Body of pancreas (tissue), 4 donors: ENCODE data around the gene GPS1. TPM values are rescaled to one million over a fixed set of nuclear protein-coding genes. Genes with fewer than 3 reads are reported as not detected.
"Not testable (repeated sequence)": the region's sequence is repeated elsewhere in the genome, so short reads cannot be mapped to it uniquely, and the experiment has no call there.

Experiments used
- ATAC-seq: fragments of 150-250 bp; one replicate; pipeline ENCODE4 v1.9.1; 2016
- DNase-seq, 4 donors: peaks; one replicate each; pipeline ENCODE4 v3.0.0-alpha.2; 2019
- H3K27ac ChIP-seq, 4 donors: fragments of 200-600 bp; sonication (generic); 1 replicate in 3 of 4; 2 replicates in 1 of 4; pipeline versions ENCODE4 v1.5.1 to v1.6.1; 2016 to 2019; ENCODE audit warnings: mild to moderate bottlenecking in 1 of 4, mixed read lengths in 1 of 4, moderate library complexity in 1 of 4
- H3K27me3 ChIP-seq, 2 donors: fragments of 200-600 bp; sonication (generic); one replicate each; pipeline ENCODE4 v1.6.0; 2016; ENCODE audit warnings: mild to moderate bottlenecking in 1 of 2
- H3K36me3 ChIP-seq, 2 donors: fragments of 200-600 bp; sonication (generic); replicated peaks in 1 of 2; 2 replicates each; pipeline ENCODE4 v1.5.1; 2016; ENCODE audit warnings: low read depth in 2 of 2; ENCODE audit not compliant: insufficient read depth in 1 of 2
- H3K4me1 ChIP-seq: fragments of 200-600 bp; sonication (generic); one replicate; pipeline ENCODE4 v1.6.0; 2016
- H3K4me3 ChIP-seq, 2 donors: fragments of 200-600 bp; sonication (generic); 1 replicate in 1 of 2; 2 replicates in 1 of 2; pipeline ENCODE4 v1.5.1; 2016 to 2019
- H3K9me3 ChIP-seq, 3 donors: fragments of 200-600 bp; sonication (generic); 1 replicate in 2 of 3; 2 replicates in 1 of 3; pipeline ENCODE4 v1.5.1; 2016
- CTCF ChIP-seq, 7 experiments: fragments of 450-650 bp in 4 of 7; fragments of 200-600 bp in 3 of 7; sonication (generic) in 3 of 7; IDR thresholded peaks; one replicate each; pipeline ENCODE4 v1.5.1; 2016 to 2019; ENCODE audit warnings: antibody characterized with exemption in 7 of 7
- POLR2A ChIP-seq, 3 donors: fragments of 450-650 bp; IDR thresholded peaks; one replicate each; pipeline ENCODE4 v1.6.1; 2016; ENCODE audit warnings: antibody characterized with exemption in 3 of 3, mild to moderate bottlenecking in 2 of 3
- WGBS, 2 donors: methylation state at CpG; one replicate each; pipeline ENCODE4 v1.1.5; 2017; 5-methylcytosine and 5-hydroxymethylcytosine counted together
- intact Hi-C: fragments of 100-400 bp; cut with DNase I; formaldehyde crosslinking; loops from one replicate; pipeline ENCODE4 v1.15.1; 2023
- total RNA-seq, 2 donors: library from RNA; depleted of rRNA; stranded (reverse); fragments of >200 nt; gene quantifications; one replicate each; pipeline ENCODE4 v1.1.0, GENCODE V29; 2016

Gene GPS1
- total RNA-seq, 2 donors from 2014 or later, result 63.0 to 86.4 TPM

- no peak for TF ChIP-seq CTCF (IDR thresholded peaks at IDR 0.05)
- TF ChIP-seq POLR2A (IDR thresholded peaks at IDR 0.05), result no peak
- Histone ChIP-seq H3K27ac (peak overlapping the region; percentile 94 to 100 (median 96)), H3K4me1 (peaks cover 30% of the 10 kb centered on the region), H3K4me3 (no peak overlapping the region), H3K36me3 (no peaks in the 10 kb centered on the region), H3K27me3 (no peaks in the 10 kb centered on the region), H3K9me3 (no peaks in the 10 kb centered on the region)
- 1 to 2% methylated on average over 10 of the region's 10 CpGs for WGBS, 2 donors
- ATAC-seq, result no peak
- no peak for DNase-seq
- intact Hi-C loops, result no loop called here
Observed at GRCh38 chr17:82037889-82038195, 13.9 kb upstream of the GPS1 start.

- peaks cover 30% of the 10 kb centered on the region for H3K4me1 ChIP-seq
- ATAC-seq, H3K27me3 ChIP-seq, H3K27ac ChIP-seq, intact Hi-C loops, H3K9me3 ChIP-seq, H3K36me3 ChIP-seq, H3K4me3 ChIP-seq, DNase-seq: not testable (repeated sequence)
- 86 to 90% methylated on average over 16 of the region's 16 CpGs for WGBS, 2 donors
Observed at GRCh38 chr17:82038796-82039409, 12.8 kb upstream of the GPS1 start.

- H3K36me3 ChIP-seq, result no peaks in the 10 kb centered on the region
- WGBS, 2 donors, result 59 to 71% methylated on average over 2 to 8 of the region's 8 CpGs
- peak in 1 of 4 donors; percentile 54 for DNase-seq
- no peaks in the 10 kb centered on the region for H3K9me3 ChIP-seq
- H3K4me3 ChIP-seq, result no peak overlapping the region
- no peak for ATAC-seq
- TF ChIP-seq CTCF (IDR thresholded peaks at IDR 0.05), result no peak
- no peak for TF ChIP-seq POLR2A (IDR thresholded peaks at IDR 0.05)
- no peaks in the 10 kb centered on the region for H3K27me3 ChIP-seq
- intact Hi-C loops, result no loop called here
- no peak overlapping the region for H3K27ac ChIP-seq
- H3K4me1 ChIP-seq, result peaks cover 30% of the 10 kb centered on the region
Observed at GRCh38 chr17:82039695-82040299, 11.9 kb upstream of the GPS1 start.

GRCh38 chr17:82041144-82041814, 10.4 kb upstream of the GPS1 start:
- intact Hi-C loops, result no loop called here
- H3K27me3 ChIP-seq, result no peaks in the 10 kb centered on the region
- no peak for DNase-seq
- no peak overlapping the region for H3K4me3 ChIP-seq
- no peak overlapping the region for H3K27ac ChIP-seq
- WGBS, 2 donors, result 85 to 88% methylated on average over 17 of the region's 17 CpGs
- peaks cover 23% of the 10 kb centered on the region for H3K4me1 ChIP-seq
- no peaks in the 10 kb centered on the region for H3K36me3 ChIP-seq
- no peak for TF ChIP-seq CTCF (IDR thresholded peaks at IDR 0.05)
- no peak for TF ChIP-seq POLR2A (IDR thresholded peaks at IDR 0.05)
- no peaks in the 10 kb centered on the region for H3K9me3 ChIP-seq
- ATAC-seq, result no peak

GRCh38 chr17:82042649-82043048, 9.0 kb upstream of the GPS1 start:
- intact Hi-C loops, result no loop called here
- no peak overlapping the region for H3K4me3 ChIP-seq
- peaks cover 15% of the 10 kb centered on the region for H3K4me1 ChIP-seq
- no peak for ATAC-seq
- no peaks in the 10 kb centered on the region for H3K9me3 ChIP-seq
- TF ChIP-seq CTCF (IDR thresholded peaks at IDR 0.05), result no peak
- no peak for TF ChIP-seq POLR2A (IDR thresholded peaks at IDR 0.05)
- no peaks in the 10 kb centered on the region for H3K36me3 ChIP-seq
- H3K27ac ChIP-seq, result no peak overlapping the region
- no peak for DNase-seq
- H3K27me3 ChIP-seq, result no peaks in the 10 kb centered on the region
- 77 to 83% methylated on average over 3 to 9 of the region's 9 CpGs for WGBS, 2 donors
